ENCODE measurements around the gene MCF2.

MCF2 gene

DNA sequence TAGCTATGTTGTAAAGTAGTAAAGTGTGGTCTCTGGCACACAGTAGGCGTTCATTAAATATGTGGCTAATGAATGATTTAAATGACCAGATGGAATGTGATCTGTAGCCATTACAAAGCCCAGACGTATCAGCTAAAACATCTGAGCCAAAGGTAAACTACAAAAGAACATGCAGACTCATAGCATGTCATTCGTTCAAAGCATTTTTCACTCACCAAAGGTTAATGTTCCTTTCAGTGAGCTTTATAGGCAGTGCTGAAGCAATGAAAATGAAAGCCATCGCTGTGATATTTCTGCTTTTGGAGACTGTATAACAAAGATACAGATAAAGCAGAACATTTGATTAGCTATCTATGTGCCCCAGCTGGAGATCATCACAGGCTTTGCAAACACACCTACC is 126.9 kb downstream of the MCF2 start:
- DNase-seq = no peak

- no peak for DNase-seq
Measured at GRCh38 chrX:139566981-139567380, 141.0 kb downstream of the MCF2 start.

DNA sequence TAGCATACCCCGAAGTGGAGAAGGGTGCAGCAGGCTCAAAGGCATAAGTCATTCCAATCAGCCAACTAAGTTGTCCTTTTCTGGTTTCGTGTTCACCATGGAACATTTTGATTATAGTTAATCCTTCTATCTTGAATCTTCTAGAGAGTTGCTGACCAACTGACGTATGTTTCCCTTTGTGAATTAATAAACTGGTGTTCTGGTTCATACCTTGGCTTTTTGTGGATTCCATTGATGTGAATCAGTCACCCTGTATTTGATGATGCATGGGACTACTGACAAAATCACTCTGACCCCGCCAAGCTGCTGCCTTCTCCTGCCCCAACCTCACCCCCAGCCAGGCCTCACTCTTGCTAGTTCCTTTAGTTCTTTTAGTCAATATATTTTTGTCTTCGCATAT is 144.7 kb downstream of the MCF2 start:
- DNase-seq = no peak

GRCh38 chrX:139560221-139560620 is 147.7 kb downstream of the MCF2 start:
- no peak for DNase-seq

- no peak for DNase-seq
Measured at GRCh38 chrX:139559383-139560042, 148.5 kb downstream of the MCF2 start.

GRCh38 chrX:139554991-139555675 is 152.8 kb downstream of the MCF2 start:
- no peak for DNase-seq

DNA sequence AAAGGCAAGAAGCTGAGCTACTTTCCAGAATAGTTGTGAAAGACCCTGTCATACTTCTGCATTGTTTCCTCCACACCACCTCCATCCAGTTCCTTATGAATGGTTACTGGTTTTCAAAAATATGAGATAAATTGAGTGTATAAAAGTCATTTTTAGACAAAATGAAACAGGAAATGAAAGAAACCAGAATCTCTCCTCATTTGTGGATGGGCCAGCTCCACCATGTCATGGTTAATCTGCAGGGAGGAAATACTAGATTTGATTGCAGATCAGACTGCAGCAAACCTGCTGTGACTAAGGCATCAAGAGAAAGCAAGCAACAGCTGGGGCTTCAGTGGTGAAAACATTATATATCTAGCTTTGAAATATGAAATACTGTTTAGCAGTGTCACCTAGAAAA is 153.6 kb downstream of the MCF2 start:
- no peak for DNase-seq

GRCh38 chrX:139544591-139544990 is 163.4 kb downstream of the MCF2 start:
- no peak for DNase-seq

- DNase-seq = no peak
Measured at GRCh38 chrX:139543920-139544319, 164.0 kb downstream of the MCF2 start.

DNA sequence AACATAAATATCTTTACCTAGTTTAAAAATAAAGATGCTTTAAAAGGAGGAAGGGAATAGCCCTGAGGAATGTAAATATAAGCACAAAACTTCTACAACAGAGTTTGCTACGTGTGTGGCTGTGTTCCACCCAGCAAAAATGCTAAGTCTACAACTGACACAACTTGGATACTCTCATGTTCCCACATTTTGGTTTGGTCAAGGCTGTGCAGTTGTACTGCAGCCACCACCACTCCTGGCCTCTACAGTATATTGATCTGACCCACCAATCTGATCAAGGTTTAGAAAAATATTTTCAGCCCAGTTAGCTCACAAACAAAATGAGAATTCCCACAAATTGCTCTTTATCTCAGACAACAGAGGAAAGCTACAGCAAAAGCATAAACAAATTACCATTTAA is 165.3 kb downstream of the MCF2 start:
- DNase-seq = no peak

GRCh38 chrX:139538907-139539790 is 168.8 kb downstream of the MCF2 start:
- no peak for DNase-seq

GRCh38 chrX:139533444-139533843 is 174.5 kb downstream of the MCF2 start:
- DNase-seq = no peak

GRCh38 chrX:139532834-139533233 is 175.1 kb downstream of the MCF2 start:
- no peak for DNase-seq

Measured in activated CD8-positive, alpha-beta memory T cell treated with anti-CD3 and anti-CD28 coated beads for 24 hours (primary cell).